Measurements from ENCODE around the gene BTC. TPM values are rescaled to one million over a fixed set of nuclear protein-coding genes. Genes with fewer than 3 reads are reported as not detected.
A peak's percentile ranks its signal among the peaks of the same experiment; 100 is the strongest.

Gene BTC
- total RNA-seq (10 to 100 TPM in 3 of 5 donors, 1 to 10 TPM in 2; 4.1 to 64.8 (median 16.2) TPM), polyA plus RNA-seq (1 to 10 TPM; 1.2 to 5.6 (median 1.5) TPM)
- long read RNA-seq, donor 1, partial matches to known transcripts = 0 of 1 reads
- long read RNA-seq, donor 1, other reads (novel, unspliced or antisense) = 0 of 1 reads
- long read RNA-seq, donor 2, partial matches to known transcripts = 0 of 1 reads
- long read RNA-seq, donor 2, other reads (novel, unspliced or antisense) = 0 of 1 reads
- long read RNA-seq, donor 3, partial matches to known transcripts = 0 of 1 reads
- long read RNA-seq, donor 3, other reads (novel, unspliced or antisense) = 0 of 1 reads
- long read RNA-seq, donor 4 = 0 reads
- long read RNA-seq, donor 5, partial matches to known transcripts = 0 of 2 reads
- long read RNA-seq, donor 5, other reads (novel, unspliced or antisense) = 0 of 2 reads
- long read RNA-seq, donor 6 = 0 reads
- long read RNA-seq, donor 7, partial matches to known transcripts = 0 of 1 reads
- long read RNA-seq, donor 7, other reads (novel, unspliced or antisense) = 0 of 1 reads
- long read RNA-seq, donor 8, partial matches to known transcripts = 0 of 1 reads
- long read RNA-seq, donor 8, other reads (novel, unspliced or antisense) = 0 of 1 reads
- long read RNA-seq, donor 9, partial matches to known transcripts = 0 of 1 reads
- long read RNA-seq, donor 9, other reads (novel, unspliced or antisense) = 0 of 1 reads
- long read RNA-seq, donor 10 = 0 reads

GRCh38 chr4:74794382-74795010, at the start of gene BTC:
TSS of gene BTC (minus strand) at chr4:74794523. CDS start at chr4:74794325, 198 bp downstream.
- intact Hi-C loops (cut with DNase I; ENCODE audit: low total_unique reads) = no loop called here
- Histone ChIP-seq H3K4me1 (peaks cover 0 to 23% (median 16%) of the 10 kb centered on the region in 4 donors), H3K27me3 (peaks cover 0 to 14% (median 12%) of the 10 kb centered on the region in 3 donors), H3K9me3 (no peaks in the 10 kb centered on the region), H3K36me3 (no peaks in the 10 kb centered on the region), H3K4me3 (peak within 1 kb of the TSS; percentile 51 to 65 (median 56)), H3K27ac (peak within 1 kb of the TSS; percentile 90 to 93 (median 91))
- WGBS, 5 donors = 1 to 5% (median 2%) methylated on average over 14 to 24 of the region's 24 CpGs
- TF ChIP-seq CTCF (IDR thresholded peaks at IDR 0.05) = peak in 3 of 7 experiments; percentile 29 to 83 (median 44)
- TF ChIP-seq POLR2A (IDR thresholded peaks at IDR 0.05) = peak in 1 of 4 donors; percentile 5
- peak in 2 of 3 donors; percentile 34 for TF ChIP-seq POLR2AphosphoS5 (IDR thresholded peaks at IDR 0.05)
- no peak for TF ChIP-seq EP300 (IDR thresholded peaks at IDR 0.05)
- DNase-seq = peak; percentile 77 to 87

- 69 to 78% (median 71%) methylated on average over 7 of the region's 7 CpGs for WGBS, 5 donors
- H3K36me3 ChIP-seq = no peaks in the 10 kb centered on the region
- H3K4me1 ChIP-seq = no peaks in the 10 kb centered on the region
- DNase-seq = peak in 1 of 2 donors; percentile 15
- TF ChIP-seq POLR2AphosphoS5 (IDR thresholded peaks at IDR 0.05) (no peak), CTCF (IDR thresholded peaks at IDR 0.05) (no peak), POLR2A (IDR thresholded peaks at IDR 0.05) (no peak), EP300 (IDR thresholded peaks at IDR 0.05) (no peak)
- no peaks in the 10 kb centered on the region for H3K27me3 ChIP-seq
- intact Hi-C loops (cut with DNase I; ENCODE audit: low total_unique reads) = no loop called here
- no peak overlapping the region for H3K4me3 ChIP-seq
- no peaks in the 10 kb centered on the region for H3K9me3 ChIP-seq
- H3K27ac ChIP-seq = no peak overlapping the region
Measured at GRCh38 chr4:74840936-74841509, 46.7 kb upstream of the BTC start.

- Histone ChIP-seq H3K27ac (no peak overlapping the region), H3K27me3 (no peaks in the 10 kb centered on the region), H3K4me3 (no peak overlapping the region), H3K4me1 (no peaks in the 10 kb centered on the region), H3K36me3 (no peaks in the 10 kb centered on the region), H3K9me3 (no peaks in the 10 kb centered on the region)
- DNase-seq = no peak
- intact Hi-C loops (cut with DNase I; ENCODE audit: low total_unique reads) = no loop called here
- WGBS, 5 donors = 69 to 92% (median 89%) methylated on average over 4 of the region's 4 CpGs
- TF ChIP-seq CTCF (IDR thresholded peaks at IDR 0.05) = no peak
Measured at GRCh38 chr4:74838746-74839370, 44.5 kb upstream of the BTC start.

GRCh38 chr4:74830928-74831327, 36.6 kb upstream of the BTC start:
- intact Hi-C loops (cut with DNase I; ENCODE audit: low total_unique reads) = no loop called here
- WGBS, 5 donors = 85 to 94% (median 90%) methylated on average over 1 of the region's 1 CpG
- H3K9me3 ChIP-seq = peaks cover 0 to 10% (median 6%) of the 10 kb centered on the region in 4 donors
- no peak overlapping the region for H3K27ac ChIP-seq
- H3K4me1 ChIP-seq = no peaks in the 10 kb centered on the region
- no peak for DNase-seq
- H3K27me3 ChIP-seq = no peaks in the 10 kb centered on the region
- H3K36me3 ChIP-seq = no peaks in the 10 kb centered on the region
- H3K4me3 ChIP-seq = no peak overlapping the region
- TF ChIP-seq EP300 (IDR thresholded peaks at IDR 0.05) (no peak), CTCF (IDR thresholded peaks at IDR 0.05) (no peak), POLR2AphosphoS5 (IDR thresholded peaks at IDR 0.05) (no peak), POLR2A (IDR thresholded peaks at IDR 0.05) (no peak)

All from stomach (tissue), 19 donors.